Anterior cingulate cortex (tissue), 58 donors: ENCODE measurements around the gene MAGI1.
"Not testable (repeated sequence)": the region's sequence is repeated elsewhere in the genome, so short reads cannot be mapped to it uniquely, and the experiment has no call there.

ENCODE experiments used
- DNase-seq, 58 donors: peaks; one replicate each; lab custom pipeline; 2025; lab: John Stamatoyannopoulos, UW

MAGI1 gene

DNA sequence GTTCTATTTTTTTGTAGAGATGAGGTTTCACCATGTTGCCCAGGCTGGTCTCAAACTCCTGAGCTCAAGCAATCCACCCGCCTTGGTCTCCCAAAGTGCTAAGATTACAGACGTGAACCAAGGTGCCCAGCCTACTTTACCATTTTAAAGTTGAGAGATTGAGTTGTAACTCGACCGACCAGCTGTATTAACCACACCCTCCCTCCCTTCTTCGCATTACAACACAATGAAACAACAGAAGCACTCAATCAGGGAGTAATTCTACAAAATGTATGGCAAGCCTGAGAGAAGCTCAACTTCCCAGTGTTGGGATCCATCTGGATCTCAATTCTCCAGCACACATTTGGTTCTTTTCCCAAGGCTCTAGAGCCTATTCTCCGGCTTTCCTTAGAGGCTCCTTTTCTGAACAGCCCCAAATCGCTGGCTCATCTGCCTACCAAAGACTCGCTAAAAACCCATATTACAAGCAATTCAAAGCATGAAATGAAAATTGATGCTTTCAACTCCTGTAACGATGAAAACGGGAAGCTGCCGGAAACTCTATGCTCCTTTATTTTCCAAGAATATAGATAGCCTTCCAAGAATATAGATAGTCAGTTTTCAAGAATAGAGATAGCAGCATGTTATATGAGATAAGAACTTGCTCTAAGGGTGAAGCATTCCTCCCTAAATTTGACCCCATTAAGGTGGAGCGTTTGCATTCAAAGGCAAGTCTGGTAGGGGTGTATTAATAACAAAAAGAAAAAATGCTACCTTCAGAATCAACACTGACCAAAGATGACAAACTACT, 450.9 kb downstream of the MAGI1 start:
- DNase-seq: no peak

DNA sequence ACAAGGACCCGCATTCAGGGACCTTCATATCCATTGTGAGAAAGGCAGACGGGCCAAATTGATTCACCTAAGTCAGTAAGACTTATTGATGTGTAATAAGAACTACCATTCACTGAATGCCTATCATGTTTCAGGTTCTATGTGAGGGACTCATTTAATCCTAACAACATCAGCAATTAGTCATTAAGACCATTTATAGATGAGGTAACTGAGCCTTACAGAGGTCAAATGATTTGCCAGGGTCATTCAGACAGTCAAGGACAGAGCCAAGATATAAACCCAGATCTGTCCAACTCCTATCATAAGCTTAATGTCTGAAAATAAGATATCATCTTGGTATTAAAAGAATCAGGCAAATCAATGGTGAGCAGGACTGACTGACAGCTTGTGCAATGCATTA, 453.8 kb downstream of the MAGI1 start:
- DNase-seq: no peak

DNA sequence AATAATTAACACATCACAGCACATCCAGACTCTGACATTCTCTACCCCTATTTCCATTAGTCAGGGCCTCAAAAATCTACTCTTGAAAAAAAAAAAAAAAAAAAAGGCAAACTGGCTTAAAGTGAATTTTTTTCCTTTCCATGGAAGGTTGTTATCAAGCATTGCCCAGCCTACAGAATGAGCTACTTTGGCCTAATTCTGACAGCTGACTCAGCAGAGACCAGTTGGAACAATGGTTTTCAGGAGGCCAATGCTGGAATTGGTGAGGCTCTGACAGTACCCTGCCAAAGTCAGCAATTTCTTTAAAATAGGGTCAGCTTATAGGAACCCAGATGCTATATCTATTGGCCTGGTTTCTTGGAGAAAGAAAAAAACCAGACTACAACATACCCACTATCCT, 454.7 kb downstream of the MAGI1 start:
- DNase-seq: no peak

- DNase-seq: no peak
Observed at GRCh38 chr3:65583188-65583587, 455.5 kb downstream of the MAGI1 start.

- no peak for DNase-seq
Observed at GRCh38 chr3:65582012-65582717, 456.6 kb downstream of the MAGI1 start.

- no peak for DNase-seq
Observed at GRCh38 chr3:65581313-65581712, 457.4 kb downstream of the MAGI1 start.

- DNase-seq: no peak
Observed at GRCh38 chr3:65578861-65579260, 459.9 kb downstream of the MAGI1 start.

DNA sequence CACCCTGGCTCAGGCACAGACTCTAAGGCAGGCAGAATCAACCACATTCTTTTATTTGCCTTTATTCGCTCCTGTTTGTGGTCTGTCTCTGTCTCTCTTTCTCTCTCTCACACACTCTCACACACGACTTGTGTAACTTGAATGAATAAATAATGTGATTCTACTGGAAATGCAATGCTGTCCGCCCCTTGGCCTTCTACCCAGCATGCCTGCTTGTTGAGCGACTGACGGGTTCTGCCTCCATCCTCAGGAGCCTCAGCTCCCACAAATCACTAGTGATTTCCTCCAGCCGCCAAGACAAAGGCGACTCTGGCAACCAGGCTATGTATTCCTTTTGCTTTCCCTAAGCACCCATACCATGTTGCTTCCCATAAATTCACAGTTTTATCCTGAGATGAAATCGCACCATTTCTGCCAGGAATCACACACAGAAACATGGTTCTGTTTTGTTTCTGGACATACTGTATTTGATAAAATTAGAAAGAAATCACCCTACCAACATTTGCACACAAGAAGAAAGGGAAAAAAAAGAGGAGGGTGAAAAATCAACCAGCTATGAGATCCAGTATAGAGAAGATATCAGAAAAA, 460.8 kb downstream of the MAGI1 start:
- peak in 22 of 58 donors; percentile 2 to 39 (median 12) for DNase-seq

DNA sequence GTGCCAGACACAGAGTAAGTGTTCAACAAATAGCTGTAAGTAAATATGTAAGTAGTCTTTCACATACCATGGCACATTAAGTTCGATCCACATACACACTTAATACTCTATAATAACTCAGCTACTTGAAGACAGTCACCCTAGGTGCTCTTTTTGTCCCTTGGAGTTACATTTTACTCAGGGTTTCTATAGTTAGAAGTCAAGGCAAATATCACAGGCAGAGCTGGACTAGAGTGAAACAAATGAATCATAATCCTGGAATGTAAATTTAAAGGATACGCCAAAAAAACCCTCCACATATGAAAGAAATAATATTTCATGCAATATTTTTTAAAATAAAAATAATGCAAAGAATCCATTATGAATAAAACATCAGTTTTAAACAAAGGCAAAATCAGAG, 461.8 kb downstream of the MAGI1 start:
- DNase-seq: no peak

GRCh38 chr3:65576228-65576627, 462.5 kb downstream of the MAGI1 start:
- no peak for DNase-seq

GRCh38 chr3:65575376-65575840, 463.3 kb downstream of the MAGI1 start:
- DNase-seq: no peak

- DNase-seq: no peak
Observed at GRCh38 chr3:65573548-65574116, 465.1 kb downstream of the MAGI1 start.

DNA sequence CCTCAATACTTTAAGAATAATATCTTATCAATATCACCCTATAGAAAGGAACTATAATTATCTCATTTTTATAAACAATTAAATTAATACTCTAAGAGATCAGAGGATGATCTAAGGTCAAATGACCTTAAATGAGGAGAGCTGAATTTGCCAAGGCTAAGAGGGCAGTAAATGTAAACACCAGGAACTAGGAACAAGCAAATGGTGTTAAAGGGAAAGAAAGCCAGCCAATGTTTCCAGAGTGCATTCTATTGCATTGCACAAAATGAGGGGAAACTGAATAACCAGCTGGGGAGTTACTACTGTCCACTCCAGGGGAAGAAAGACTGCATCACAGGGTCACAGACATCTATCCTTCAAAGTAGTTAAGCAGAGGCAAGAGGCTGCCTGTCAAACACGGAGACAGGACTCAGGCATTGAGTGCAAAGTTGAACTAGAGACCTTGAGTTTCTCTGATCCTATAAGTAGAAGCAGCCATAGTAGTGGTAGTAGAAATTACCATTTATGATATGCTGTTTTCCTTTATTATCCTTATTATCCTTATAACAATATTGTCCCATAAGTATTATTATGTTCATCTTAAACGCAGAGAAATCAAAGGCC, 466.4 kb downstream of the MAGI1 start:
- no peak for DNase-seq

- no peak for DNase-seq
Observed at GRCh38 chr3:65569845-65570405, 468.8 kb downstream of the MAGI1 start.

DNA sequence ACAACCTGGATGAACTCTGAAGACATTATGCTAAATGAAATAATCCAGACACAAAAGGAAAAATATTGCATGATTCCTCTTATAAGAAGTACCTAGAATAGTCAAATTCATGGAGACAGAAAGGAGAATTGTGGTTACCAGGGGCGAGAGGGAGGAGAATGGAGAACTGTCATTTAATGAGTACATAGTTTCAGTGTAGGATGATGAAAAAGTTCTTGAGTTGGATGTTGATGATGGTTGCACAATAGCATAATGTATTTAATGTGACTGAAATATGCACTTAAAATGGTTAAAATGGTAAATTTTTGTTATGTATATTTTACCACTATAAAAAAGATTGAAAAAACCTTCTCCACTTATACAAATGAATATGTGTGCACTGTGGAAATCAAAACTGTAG, 469.6 kb downstream of the MAGI1 start:
- DNase-seq: no peak

- DNase-seq: no peak
Observed at GRCh38 chr3:65568497-65568896, 470.2 kb downstream of the MAGI1 start.

- DNase-seq: not testable (repeated sequence)
Observed at GRCh38 chr3:65565744-65566143, 473.0 kb downstream of the MAGI1 start.

DNA sequence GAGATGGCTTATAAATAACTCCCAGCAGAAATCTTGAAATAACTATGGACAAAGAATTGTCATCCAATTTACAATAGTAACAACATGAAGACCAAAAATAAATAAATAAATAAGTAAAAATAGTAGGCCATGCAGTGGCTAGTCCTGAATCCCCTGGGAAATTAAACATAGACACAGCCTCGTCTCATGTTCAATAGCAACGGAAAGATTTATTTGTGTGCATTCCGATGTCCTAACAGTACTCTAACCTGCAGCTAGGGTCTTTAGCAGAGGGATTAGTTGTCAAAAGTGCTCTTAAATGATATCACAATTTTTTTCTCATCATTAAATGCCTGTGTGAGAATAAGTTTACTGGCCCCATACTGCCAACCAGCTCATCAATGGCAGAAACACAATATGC, 474.2 kb downstream of the MAGI1 start:
- no peak for DNase-seq

GRCh38 chr3:65563861-65564260, 474.9 kb downstream of the MAGI1 start:
- no peak for DNase-seq

DNA sequence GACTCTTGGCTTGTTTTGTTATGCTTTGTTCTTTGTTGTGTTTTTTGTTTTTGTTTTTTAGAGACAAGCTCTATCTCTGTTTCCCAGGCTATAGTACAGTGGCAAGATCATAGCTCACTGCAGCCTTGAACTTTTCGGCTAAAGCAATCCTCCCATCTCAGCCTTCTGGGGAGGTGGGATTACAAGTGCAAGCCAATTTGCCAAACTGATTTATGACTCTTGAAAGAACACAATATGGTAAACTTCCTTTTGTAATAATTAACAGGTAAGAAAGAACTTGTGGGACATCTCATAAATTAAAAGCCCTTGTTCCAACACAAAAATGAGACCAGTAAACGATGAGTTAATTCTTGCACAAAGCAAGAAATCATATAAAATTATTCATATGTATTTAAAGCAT, 476.3 kb downstream of the MAGI1 start:
- DNase-seq: no peak
